HepG2 (cell line): ENCODE results near the gene PCIF1. TPM values are rescaled to one million over a fixed set of nuclear protein-coding genes. Genes with fewer than 3 reads are reported as not detected.

Experiments
- ETV5 ChIP-seq: IDR thresholded peaks from 2 replicates; pipeline ENCODE4 v1.6.1; 2018; ENCODE audit warnings: missing biosample characterization, missing genetic modification reagents, inconsistent platforms, borderline replicate concordance
- HNF1A ChIP-seq, 2 experiments: sonication (generic) in 1 of 2; formaldehyde crosslinking in 1 of 2; IDR thresholded peaks; 2 replicates each; pipeline versions ENCODE4 v1.4.0 to v1.6.1; 2016 to 2020; ENCODE audit warnings: borderline replicate concordance in 1 of 2, low read depth in 1 of 2, mild to moderate bottlenecking in 1 of 2, missing genetic modification reagents in 1 of 2
- HOXA3 ChIP-seq: sonication (generic); formaldehyde crosslinking; IDR thresholded peaks from 2 replicates; pipeline ENCODE4 v1.5.0; 2020; ENCODE audit warnings: missing genetic modification reagents
- IKZF4 ChIP-seq: sonication (generic); formaldehyde crosslinking; IDR thresholded peaks from 2 replicates; pipeline ENCODE4 v1.5.1; 2020; ENCODE audit warnings: borderline replicate concordance, mild to moderate bottlenecking, low read depth, missing genetic modification reagents; ENCODE audit errors: not compliant biosample characterization
- MEIS1 ChIP-seq: sonication (generic); formaldehyde crosslinking; IDR thresholded peaks from 2 replicates; pipeline ENCODE4 v1.9.0; 2021; ENCODE audit warnings: mild to moderate bottlenecking, missing genetic modification reagents, moderate library complexity, borderline replicate concordance
- NAIF1 ChIP-seq: sonication (generic); formaldehyde crosslinking; IDR thresholded peaks from 2 replicates; pipeline ENCODE4 v1.5.0; 2020; ENCODE audit warnings: mild to moderate bottlenecking, missing genetic modification reagents, borderline replicate concordance
- TGIF2 ChIP-seq: IDR thresholded peaks from 2 replicates; pipeline ENCODE4 v1.6.1; 2016; ENCODE audit warnings: control low read depth, missing compliant biosample characterization
- USF2 ChIP-seq, 2 experiments: sonication (generic) in 1 of 2; formaldehyde crosslinking in 1 of 2; IDR thresholded peaks; 2 replicates each; pipeline versions ENCODE4 v1.5.1 to v1.6.1; 2011 to 2020; ENCODE audit warnings: borderline replicate concordance in 1 of 2, low read depth in 1 of 2, low read length in 1 of 2, mild to moderate bottlenecking in 1 of 2, missing genetic modification reagents in 1 of 2, moderate library complexity in 1 of 2
- YEATS2 ChIP-seq: sonication (generic); formaldehyde crosslinking; IDR thresholded peaks from 2 replicates; pipeline ENCODE4 v1.4.0; 2020; ENCODE audit warnings: missing genetic modification reagents, borderline replicate concordance
- ZBTB26 ChIP-seq: IDR thresholded peaks from 2 replicates; pipeline ENCODE4 v1.6.1; 2016; ENCODE audit warnings: missing compliant biosample characterization, missing genetic modification reagents, borderline replicate concordance
- ZBTB43 ChIP-seq: sonication (generic); formaldehyde crosslinking; conservative IDR thresholded peaks from 2 replicates; pipeline ENCODE4 v1.4.0; 2020; ENCODE audit warnings: missing genetic modification reagents
- ZFP37 ChIP-seq: sonication (generic); formaldehyde crosslinking; IDR thresholded peaks from 2 replicates; pipeline ENCODE4 v1.4.0; 2020; ENCODE audit warnings: missing genetic modification reagents, borderline replicate concordance
- ZFYVE20 ChIP-seq: sonication (generic); formaldehyde crosslinking; IDR thresholded peaks from 2 replicates; pipeline ENCODE4 v1.8.0; 2023; ENCODE audit warnings: low read depth, mild to moderate bottlenecking, moderate library complexity, missing genetic modification reagents, borderline replicate concordance
- ZNF33B ChIP-seq: sonication (generic); formaldehyde crosslinking; IDR thresholded peaks from 2 replicates; pipeline ENCODE4 v1.5.1; 2020; ENCODE audit warnings: mild to moderate bottlenecking, missing genetic modification reagents
- ZNF75D ChIP-seq: sonication (generic); formaldehyde crosslinking; IDR thresholded peaks from 2 replicates; pipeline ENCODE4 v1.8.1; 2023; ENCODE audit warnings: missing genetic modification reagents, mild to moderate bottlenecking, borderline replicate concordance
- ZNF788 ChIP-seq: sonication (generic); formaldehyde crosslinking; IDR thresholded peaks from 2 replicates; pipeline ENCODE4 v1.5.0; 2020; ENCODE audit warnings: mild to moderate bottlenecking, missing genetic modification reagents, borderline replicate concordance
- ZNF790 ChIP-seq: sonication (generic); formaldehyde crosslinking; IDR thresholded peaks from 2 replicates; pipeline ENCODE4 v1.8.0; 2022; ENCODE audit warnings: missing genetic modification reagents, mild to moderate bottlenecking, borderline replicate concordance
- polyA plus RNA-seq, 8 experiments: library from polyadenylated mRNA; depleted of rRNA in 3 of 8; stranded (reverse) in 7 of 8; unstranded in 1 of 8; fragments of >200 nt; fragmentation: Illumina TruSeq in 4 of 8; extraction: Trizol in 4 of 8; gene quantifications; 2 replicates each; pipeline versions ENCODE4 v1.2.1 to v1.2.3, GENCODE V29; 2011 to 2016; ENCODE audit warnings: low read depth in 4 of 8, missing spikeins in 1 of 8, mixed read lengths in 1 of 8; ENCODE audit not compliant: insufficient read depth in 1 of 8
- total RNA-seq, 5 experiments: library from RNA; depleted of rRNA; stranded (reverse); fragments of >200 nt; fragmentation: Illumina TruSeq; extraction: Trizol; gene quantifications; 2 replicates each; pipeline ENCODE4 v1.2.3, GENCODE V29; 2016; ENCODE audit warnings: low read depth in 1 of 5

Gene PCIF1
- total and polyA plus RNA-seq, 2 of the 13 experiments (the other 11 are each of a cell fraction or from before 2014, with no cell fraction given): 20.9 to 24.4 TPM

GRCh38 chr20:45918182-45918737 lies 16.2 kb upstream of the PCIF1 start (continued):
- TF ChIP-seq HNF1A (IDR thresholded peaks at IDR 0.05; ENCODE audit: low read depth): 0 out of 2 replicates have a peak, but pooled peaks have one; percentile 15
- no peak for TF ChIP-seq HNF1A (CRISPR knock-in tag; IDR thresholded peaks at IDR 0.05; ENCODE audit: borderline replicate concordance)
- no peak for TF ChIP-seq USF2 (IDR thresholded peaks at IDR 0.05; ENCODE audit: low read depth, low read length)
- TF ChIP-seq USF2 (CRISPR knock-in tag; IDR thresholded peaks at IDR 0.05; ENCODE audit: borderline replicate concordance): no peak
- TF ChIP-seq ZNF75D: 0 out of 2 replicates have a peak, but pooled peaks have one; percentile 34
- TF ChIP-seq NAIF1 (CRISPR knock-in tag): 0 out of 2 replicates have a peak, but pooled peaks have one; percentile 55
- TF ChIP-seq YEATS2 (CRISPR knock-in tag): peak; percentile 12; the same call in 1 of the 2 replicates
- TF ChIP-seq ZFYVE20: no peak
- TF ChIP-seq TGIF2: 0 out of 2 replicates have a peak, but pooled peaks have one; percentile 42
- 0 out of 2 replicates have a peak, but pooled peaks have one; percentile 9 for TF ChIP-seq ZNF790 (CRISPR knock-in tag)
- peak; percentile 100 for TF ChIP-seq ZBTB26 (CRISPR knock-in tag)
- TF ChIP-seq ETV5 (CRISPR knock-in tag): peak; percentile 57; the same call in 1 of the 2 replicates
- 0 out of 2 replicates have a peak, but pooled peaks have one; percentile 22 for TF ChIP-seq ZBTB43 (CRISPR knock-in tag)
- TF ChIP-seq ZNF788 (CRISPR knock-in tag): 0 out of 2 replicates have a peak, but pooled peaks have one; percentile 47
- TF ChIP-seq ZNF33B (CRISPR knock-in tag): no peak
- TF ChIP-seq IKZF4 (CRISPR knock-in tag): peak; percentile 30
- TF ChIP-seq MEIS1 (CRISPR knock-in tag): no peak
- TF ChIP-seq HOXA3: 0 out of 2 replicates have a peak, but pooled peaks have one; percentile 20
- peak; percentile 85 for TF ChIP-seq ZFP37 (CRISPR knock-in tag)
